GM10266 (cell line): ENCODE data around the gene REV3L.
A peak's percentile ranks its signal among the peaks of the same experiment; 100 is the strongest.

Experiments
- DNase-seq: peaks from one replicate; pipeline ENCODE4 v3.0.0; 2012; ENCODE audit errors: extremely low spot score
- CTCF ChIP-seq: IDR thresholded peaks from 2 replicates; pipeline ENCODE4 v1.5.1; 2012; ENCODE audit warnings: mild to moderate bottlenecking, low read depth; ENCODE audit not compliant: control insufficient read depth, insufficient read depth; ENCODE audit errors: missing control alignments

The REV3L gene

DNA sequence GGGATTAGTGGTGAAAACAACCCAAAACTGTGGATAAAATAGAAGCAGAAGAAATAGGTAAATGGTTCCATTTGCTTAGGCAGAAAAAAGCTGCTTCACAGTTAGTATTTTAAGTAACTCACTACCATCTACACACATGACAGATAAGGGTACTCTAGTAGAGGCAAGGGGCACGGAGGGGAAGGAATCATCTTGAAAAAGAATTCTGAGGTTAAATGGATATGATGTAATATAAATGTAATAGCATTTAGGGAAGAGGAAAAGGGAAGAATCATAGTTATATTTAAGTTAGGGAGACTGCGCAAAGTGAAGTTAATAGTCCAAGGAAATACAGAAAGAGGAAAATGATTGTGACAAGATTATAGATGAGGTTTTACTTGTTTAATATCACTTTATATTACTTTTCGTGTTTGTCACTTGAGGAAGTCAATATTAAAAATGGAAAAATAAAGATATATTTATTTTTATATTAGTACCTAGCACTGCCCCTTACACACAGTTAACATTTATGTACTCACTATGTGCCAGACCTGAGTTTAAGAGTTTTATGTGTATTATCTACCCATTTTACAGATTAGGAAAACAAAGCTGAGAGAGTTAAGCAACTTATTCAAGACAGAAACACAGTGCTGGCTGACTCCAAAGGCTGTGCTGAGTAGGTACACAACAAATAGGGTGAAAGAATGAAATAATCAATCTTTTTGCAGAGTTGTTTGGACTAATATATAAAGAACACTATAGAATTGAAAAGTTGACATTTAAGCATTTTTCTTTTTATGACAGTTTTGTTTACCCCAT is 128.1 kb downstream of the REV3L start:
- no peak for DNase-seq
- no peak for TF ChIP-seq CTCF

GRCh38 chr6:111353912-111354462 is 129.0 kb downstream of the REV3L start:
- TF ChIP-seq CTCF, result no peak
- DNase-seq, result no peak

DNA sequence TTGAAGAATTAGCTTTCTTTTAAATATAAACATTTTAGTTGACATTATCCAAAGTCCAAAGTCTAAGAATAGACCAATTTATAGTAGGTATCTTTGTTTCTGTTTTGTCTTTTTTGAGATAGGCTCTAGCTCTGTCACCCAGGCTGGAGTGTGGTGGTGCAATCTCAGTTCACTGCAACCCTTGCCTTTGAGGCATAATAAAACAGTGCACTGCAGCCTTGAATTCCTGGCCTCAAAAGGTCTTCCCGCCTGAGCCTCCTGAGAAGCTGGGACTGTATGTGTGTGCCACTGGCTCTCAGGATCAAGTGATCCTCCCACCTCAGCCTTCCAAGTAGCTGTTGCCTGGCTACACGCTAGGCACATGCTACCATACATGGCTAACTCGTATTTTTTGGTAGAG is 135.4 kb downstream of the REV3L start:
- no peak for DNase-seq
- TF ChIP-seq CTCF, result no peak

- TF ChIP-seq CTCF, result no peak
- DNase-seq, result no peak
These were observed 140.1 kb downstream of the REV3L start for GRCh38 chr6:111342913-111343312.

GRCh38 chr6:111339294-111339693 is 143.7 kb downstream of the REV3L start:
- no peak for DNase-seq
- no peak for TF ChIP-seq CTCF

DNA sequence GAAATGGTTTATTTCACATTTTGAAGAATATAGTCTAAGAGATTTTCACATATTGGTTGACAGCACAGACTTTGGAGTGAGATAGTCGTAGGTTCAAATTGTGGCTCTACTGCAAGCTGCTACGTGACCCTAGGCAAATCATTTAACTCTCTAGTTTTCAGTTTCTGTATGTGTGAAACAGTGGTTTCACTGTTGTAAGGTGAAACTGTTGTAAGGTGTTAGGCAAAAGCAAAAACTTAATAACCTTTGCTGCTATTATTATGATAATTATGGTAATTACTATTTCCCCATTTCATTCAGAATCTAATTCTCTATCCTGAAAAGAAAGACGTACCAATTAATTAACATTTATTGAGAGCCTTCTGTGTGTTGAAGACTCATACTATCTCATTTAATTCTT is 144.2 kb downstream of the REV3L start:
- TF ChIP-seq CTCF, result no peak
- peak; percentile 19 for DNase-seq

DNA sequence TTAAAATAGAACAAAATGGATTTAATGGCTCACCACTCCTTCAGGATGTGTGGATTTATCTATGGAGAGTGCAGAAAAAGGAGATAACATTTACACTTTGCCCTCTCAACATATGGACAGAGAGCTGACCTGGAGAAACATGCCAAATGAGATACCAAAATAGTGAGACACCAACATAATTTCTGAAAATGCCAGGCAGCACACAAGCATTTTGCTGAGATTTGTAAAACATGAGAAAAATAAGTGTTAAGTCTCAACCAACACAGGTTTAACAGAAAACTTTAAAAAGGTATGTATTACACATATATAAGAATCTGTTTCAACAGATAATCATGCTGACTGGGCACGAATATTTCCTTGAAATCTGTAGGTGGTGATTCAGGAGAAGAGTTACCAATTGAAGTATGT is 145.2 kb downstream of the REV3L start:
- TF ChIP-seq CTCF, result no peak
- DNase-seq, result no peak
